ENCODE measurements around the gene KLHL26. TPM values are rescaled to one million over a fixed set of nuclear protein-coding genes. Genes with fewer than 3 reads are reported as not detected.

The KLHL26 gene
- total RNA-seq, 1 donor from 2014 or later: 52.8 TPM

DNA sequence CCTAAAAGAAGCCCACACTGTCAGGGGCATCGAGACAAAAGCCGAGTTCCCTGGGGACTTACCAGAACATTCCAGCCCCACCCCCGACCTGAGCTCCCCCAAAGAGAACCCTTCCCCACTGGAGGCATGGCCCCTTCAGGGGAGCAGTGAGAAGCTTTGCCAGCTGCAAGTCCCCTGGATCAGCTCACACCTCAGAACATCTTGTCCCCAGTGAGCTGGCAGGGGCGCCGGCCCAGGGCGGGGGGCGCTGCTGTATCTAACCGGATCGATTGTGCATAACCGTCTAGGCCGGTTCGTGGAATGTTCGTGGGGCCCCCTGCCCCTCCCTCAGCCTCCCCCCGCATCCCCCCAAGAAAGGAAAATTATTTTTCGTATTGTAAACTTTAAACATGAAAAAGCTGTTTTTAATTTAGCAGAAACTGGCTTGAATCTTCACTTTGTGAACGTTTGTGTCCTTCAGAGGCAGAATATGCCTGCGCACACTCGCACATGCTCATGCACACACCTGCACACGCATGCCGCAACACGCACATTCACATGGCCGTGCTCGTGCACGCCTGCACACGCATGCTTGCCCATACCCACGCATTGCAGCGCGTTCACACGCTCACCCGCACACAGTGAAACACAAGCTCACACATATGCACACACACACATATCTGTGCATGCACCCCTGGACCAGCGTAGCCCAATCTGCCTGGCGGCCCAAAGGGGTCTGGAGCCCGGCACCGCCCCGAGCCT lies 34.6 kb downstream of the KLHL26 start:
- Histone ChIP-seq H3K27ac (peak overlapping the region; percentile 50 to 59), H3K9me3 (no peaks in the 10 kb centered on the region), H3K4me3 (no peak overlapping the region), H3K36me3 (peaks cover 23 to 33% of the 10 kb centered on the region in 2 donors), H3K4me1 (peaks cover 5 to 19% of the 10 kb centered on the region in 2 donors), H3K27me3 (no peaks in the 10 kb centered on the region)
- TF ChIP-seq, protein P1, sequence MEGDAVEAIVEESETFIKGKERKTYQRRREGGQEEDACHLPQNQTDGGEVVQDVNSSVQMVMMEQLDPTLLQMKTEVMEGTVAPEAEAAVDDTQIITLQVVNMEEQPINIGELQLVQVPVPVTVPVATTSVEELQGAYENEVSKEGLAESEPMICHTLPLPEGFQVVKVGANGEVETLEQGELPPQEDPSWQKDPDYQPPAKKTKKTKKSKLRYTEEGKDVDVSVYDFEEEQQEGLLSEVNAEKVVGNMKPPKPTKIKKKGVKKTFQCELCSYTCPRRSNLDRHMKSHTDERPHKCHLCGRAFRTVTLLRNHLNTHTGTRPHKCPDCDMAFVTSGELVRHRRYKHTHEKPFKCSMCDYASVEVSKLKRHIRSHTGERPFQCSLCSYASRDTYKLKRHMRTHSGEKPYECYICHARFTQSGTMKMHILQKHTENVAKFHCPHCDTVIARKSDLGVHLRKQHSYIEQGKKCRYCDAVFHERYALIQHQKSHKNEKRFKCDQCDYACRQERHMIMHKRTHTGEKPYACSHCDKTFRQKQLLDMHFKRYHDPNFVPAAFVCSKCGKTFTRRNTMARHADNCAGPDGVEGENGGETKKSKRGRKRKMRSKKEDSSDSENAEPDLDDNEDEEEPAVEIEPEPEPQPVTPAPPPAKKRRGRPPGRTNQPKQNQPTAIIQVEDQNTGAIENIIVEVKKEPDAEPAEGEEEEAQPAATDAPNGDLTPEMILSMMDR (IDR thresholded peaks at IDR 0.05): no peak
- no peak for DNase-seq (ENCODE audit: low spot score in 2 of 2)
- intact Hi-C loops (cut with DNase I): loop anchor here (1.0 to 2.0 kb wide), 2 partner anchors 22 to 77 kb away; no protein-coding TSS in a partner anchor

DNA sequence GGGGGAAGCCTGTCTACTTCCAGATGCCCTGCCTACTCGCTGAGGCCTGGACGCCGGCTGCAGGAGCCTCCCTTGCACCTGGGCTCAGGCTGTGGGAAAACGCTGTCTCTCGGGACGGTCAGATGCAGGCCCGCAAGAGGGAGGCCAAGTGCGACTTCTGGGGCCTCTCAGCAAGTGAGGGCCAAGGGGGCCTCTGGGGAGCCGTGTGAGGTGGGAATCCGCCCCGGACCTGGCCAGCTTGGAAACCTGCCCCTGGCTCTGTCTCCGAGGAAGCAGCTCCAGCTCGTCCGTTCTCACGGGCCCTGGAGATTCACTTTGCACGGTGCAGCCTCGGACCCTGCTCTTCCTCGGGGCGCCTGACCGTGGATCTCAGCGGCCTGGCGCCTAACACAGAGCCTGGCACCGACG lies 35.2 kb downstream of the KLHL26 start:
- Histone ChIP-seq H3K9me3 (no peaks in the 10 kb centered on the region), H3K27ac (peak overlapping the region; percentile 50 to 59), H3K27me3 (no peaks in the 10 kb centered on the region), H3K4me1 (peaks cover 5 to 15% of the 10 kb centered on the region in 2 donors), H3K4me3 (peak overlapping the region in 1 of 2 donors; percentile 38), H3K36me3 (peaks cover 23 to 33% of the 10 kb centered on the region in 2 donors)
- no peak for DNase-seq (ENCODE audit: low spot score in 2 of 2)
- intact Hi-C loops (cut with DNase I): loop anchor here (1.0 to 2.0 kb wide), 2 partner anchors 23 to 77 kb away; no protein-coding TSS in a partner anchor
- TF ChIP-seq, protein P1 (IDR thresholded peaks at IDR 0.05): no peak

DNA sequence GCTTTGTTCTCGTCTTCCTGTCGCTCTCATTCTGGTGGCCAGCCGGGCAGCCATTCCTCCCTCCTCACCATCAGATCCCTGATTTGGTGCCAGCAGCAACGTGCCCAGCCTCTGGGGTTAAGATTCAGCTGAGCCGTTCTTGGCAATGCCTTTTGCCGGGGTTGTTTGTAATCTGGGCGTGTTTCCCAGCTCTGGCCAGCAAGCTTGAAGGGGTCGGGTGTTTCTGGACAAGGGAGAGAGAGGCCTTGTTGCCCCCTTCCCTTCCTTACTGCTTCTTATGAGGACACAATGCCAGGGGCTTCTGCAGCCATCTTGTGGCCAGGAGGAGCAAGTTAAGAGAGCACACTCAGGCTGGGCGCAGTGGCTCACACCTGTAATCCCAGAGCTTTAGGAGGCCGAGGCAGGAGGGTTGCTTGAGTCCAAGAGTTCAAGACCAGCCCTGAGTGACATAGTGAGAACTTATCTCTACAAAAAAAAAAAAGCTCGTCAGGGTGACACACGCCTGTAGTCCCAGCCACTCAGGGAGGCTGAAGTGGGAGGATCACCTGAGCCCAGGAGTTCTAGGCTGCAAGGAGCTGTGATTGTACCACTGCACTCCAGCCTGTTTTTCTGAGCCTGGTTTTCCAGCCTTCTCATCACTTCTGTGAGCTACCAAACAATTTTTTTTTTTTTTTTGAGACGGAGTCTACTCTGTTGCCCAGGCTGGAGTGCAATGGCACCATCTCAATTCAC lies 35.9 kb downstream of the KLHL26 start:
- DNase-seq (ENCODE audit: low spot score in 2 of 2): no peak
- Histone ChIP-seq H3K4me1 (peaks cover 5 to 18% of the 10 kb centered on the region in 2 donors), H3K9me3 (no peaks in the 10 kb centered on the region), H3K27ac (peak overlapping the region; percentile 50 to 59), H3K27me3 (no peaks in the 10 kb centered on the region), H3K4me3 (peak overlapping the region in 1 of 2 donors; percentile 38), H3K36me3 (peaks cover 18 to 27% of the 10 kb centered on the region in 2 donors)
- intact Hi-C loops (cut with DNase I): loop anchor here (1.0 to 2.0 kb wide), 2 partner anchors 23 to 78 kb away; no protein-coding TSS in a partner anchor
- TF ChIP-seq, protein P1 (IDR thresholded peaks at IDR 0.05): peak; percentile 23 to 48 (median 25)

DNA sequence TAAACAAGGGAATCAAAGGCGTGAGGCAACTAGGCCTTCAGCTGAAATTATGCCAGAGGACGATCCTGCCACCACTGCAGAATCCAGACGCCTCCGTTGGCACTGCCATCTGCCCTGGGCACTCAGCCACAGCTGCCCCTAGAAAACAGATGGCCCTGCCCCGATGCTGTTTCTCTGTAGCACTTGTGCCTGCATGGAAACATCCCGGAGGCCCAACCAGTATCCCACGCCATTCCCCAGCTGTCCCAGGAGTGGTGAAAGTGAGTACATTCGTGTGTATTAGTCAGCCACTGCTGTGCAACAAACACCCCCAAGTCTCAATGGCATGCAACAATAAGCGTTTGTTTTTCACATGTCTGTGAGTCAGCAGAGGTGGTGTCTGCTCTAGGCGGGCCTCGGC lies 37.8 kb downstream of the KLHL26 start:
- H3K4me1 ChIP-seq: peaks cover 10 to 25% of the 10 kb centered on the region in 2 donors
- no peak for DNase-seq (ENCODE audit: low spot score in 2 of 2)
- TF ChIP-seq, protein P1 (IDR thresholded peaks at IDR 0.05): no peak

DNA sequence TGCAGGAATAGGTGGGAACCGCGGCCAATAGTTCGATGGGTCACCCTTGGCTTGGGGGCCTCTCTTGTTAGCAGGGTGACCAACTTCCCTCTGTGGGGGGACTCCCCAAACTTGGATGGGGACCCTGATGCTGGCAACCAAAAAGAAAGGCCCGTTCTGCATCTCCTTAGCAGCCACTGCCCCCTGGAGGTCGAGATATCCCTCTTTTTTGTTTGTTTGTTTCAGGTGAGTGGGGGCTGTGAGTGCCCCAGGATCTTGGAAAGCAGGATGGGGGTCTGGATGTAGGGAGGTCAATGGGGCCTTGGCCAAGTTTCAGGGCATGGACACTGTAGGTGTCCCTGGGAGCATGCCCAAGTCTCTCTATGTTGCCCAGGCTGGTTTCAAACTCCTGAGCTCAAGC lies 39.0 kb downstream of the KLHL26 start:
- Histone ChIP-seq H3K36me3 (peaks cover 0 to 4% of the 10 kb centered on the region in 2 donors), H3K9me3 (no peaks in the 10 kb centered on the region), H3K4me1 (peaks cover 10 to 25% of the 10 kb centered on the region in 2 donors), H3K27me3 (no peaks in the 10 kb centered on the region), H3K4me3 (no peak overlapping the region), H3K27ac (no peak overlapping the region)
- DNase-seq (ENCODE audit: low spot score in 2 of 2): no peak
- TF ChIP-seq, protein P1 (IDR thresholded peaks at IDR 0.05): peak in 1 of 3 experiments; percentile 28
- intact Hi-C loops (cut with DNase I): no loop called here

More for the DNA sequence above, 37.8 kb downstream of the KLHL26 start:
- Histone ChIP-seq H3K27me3 (no peaks in the 10 kb centered on the region), H3K9me3 (no peaks in the 10 kb centered on the region), H3K4me3 (no peak overlapping the region), H3K27ac (no peak overlapping the region), H3K36me3 (peaks cover 0 to 8% of the 10 kb centered on the region in 2 donors)
- intact Hi-C loops (cut with DNase I): no loop called here

All from ascending aorta (tissue), 2 donors.